Spleen (tissue), 7 donors: ENCODE results near the gene ASB10.

Experiments used
- POLR2A ChIP-seq, 3 donors: fragments of 450-650 bp; IDR thresholded peaks; one replicate each; pipeline ENCODE4 v1.5.1; 2017; ENCODE audit warnings: antibody characterized with exemption in 3 of 3, mild to moderate bottlenecking in 1 of 3
- POLR2AphosphoS5 ChIP-seq, 3 donors: sonication (generic); formaldehyde crosslinking; IDR thresholded peaks; one replicate each; pipeline ENCODE4 v1.5.1; 2017; ENCODE audit warnings: antibody characterized with exemption in 3 of 3
- TF ChIP-seq, protein P1 (sequence below), 11 experiments: fragments of 200-600 bp in 7 of 11; fragments of 450-650 bp in 4 of 11; sonication (generic) in 4 of 11; IDR thresholded peaks in 8 of 11; conservative IDR thresholded peaks in 3 of 11; 1 replicate in 7 of 11; 2 replicates in 4 of 11; pipeline versions ENCODE4 v1.4.0 to v1.8.0; 2016 to 2021; ENCODE audit warnings: antibody characterized with exemption in 11 of 11, inconsistent platforms in 4 of 11, mild to moderate bottlenecking in 1 of 11
- donor health status: DM: no; HTN: no; CAD: no; lungs with moderate emphysema.
- donor health status: DM: no; HTN: no; CAD: no.
- donor health status: DM: no; HTN: no; CAD: no.

DNA sequence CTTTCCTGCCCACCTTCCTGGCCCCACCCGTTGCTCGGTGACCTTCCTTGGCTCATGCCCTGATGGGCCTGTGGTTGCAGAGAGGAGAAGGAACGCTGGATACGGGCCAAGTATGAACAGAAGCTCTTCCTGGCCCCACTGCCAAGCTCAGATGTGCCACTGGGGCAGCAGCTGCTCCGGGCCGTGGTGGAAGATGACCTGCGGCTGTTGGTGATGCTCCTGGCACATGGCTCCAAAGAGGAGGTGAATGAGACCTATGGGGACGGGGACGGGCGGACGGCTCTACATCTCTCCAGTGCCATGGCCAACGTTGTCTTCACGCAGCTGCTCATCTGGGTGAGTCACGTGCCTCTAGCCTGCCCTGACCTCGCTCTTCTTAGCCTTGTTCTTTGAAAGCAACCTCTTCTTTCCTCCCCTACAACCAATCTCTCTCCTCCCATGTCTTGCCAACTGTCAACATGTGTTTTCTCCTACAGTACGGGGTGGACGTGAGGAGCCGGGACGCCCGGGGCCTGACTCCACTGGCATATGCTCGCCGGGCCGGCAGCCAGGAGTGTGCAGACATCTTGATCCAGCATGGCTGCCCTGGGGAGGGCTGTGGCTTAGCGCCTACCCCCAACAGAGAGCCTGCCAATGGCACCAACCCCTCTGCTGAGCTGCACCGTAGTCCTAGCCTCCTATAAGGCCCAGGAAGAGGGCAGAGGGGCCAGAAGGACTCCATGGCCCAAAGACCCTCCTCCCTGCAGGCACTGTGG is 43.6 kb downstream of the ASB10 start:
- no peak for TF ChIP-seq POLR2A (IDR thresholded peaks at IDR 0.05)
- TF ChIP-seq, protein P1, sequence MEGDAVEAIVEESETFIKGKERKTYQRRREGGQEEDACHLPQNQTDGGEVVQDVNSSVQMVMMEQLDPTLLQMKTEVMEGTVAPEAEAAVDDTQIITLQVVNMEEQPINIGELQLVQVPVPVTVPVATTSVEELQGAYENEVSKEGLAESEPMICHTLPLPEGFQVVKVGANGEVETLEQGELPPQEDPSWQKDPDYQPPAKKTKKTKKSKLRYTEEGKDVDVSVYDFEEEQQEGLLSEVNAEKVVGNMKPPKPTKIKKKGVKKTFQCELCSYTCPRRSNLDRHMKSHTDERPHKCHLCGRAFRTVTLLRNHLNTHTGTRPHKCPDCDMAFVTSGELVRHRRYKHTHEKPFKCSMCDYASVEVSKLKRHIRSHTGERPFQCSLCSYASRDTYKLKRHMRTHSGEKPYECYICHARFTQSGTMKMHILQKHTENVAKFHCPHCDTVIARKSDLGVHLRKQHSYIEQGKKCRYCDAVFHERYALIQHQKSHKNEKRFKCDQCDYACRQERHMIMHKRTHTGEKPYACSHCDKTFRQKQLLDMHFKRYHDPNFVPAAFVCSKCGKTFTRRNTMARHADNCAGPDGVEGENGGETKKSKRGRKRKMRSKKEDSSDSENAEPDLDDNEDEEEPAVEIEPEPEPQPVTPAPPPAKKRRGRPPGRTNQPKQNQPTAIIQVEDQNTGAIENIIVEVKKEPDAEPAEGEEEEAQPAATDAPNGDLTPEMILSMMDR (IDR thresholded peaks at IDR 0.05 in 8 of 11, conservative IDR thresholded peaks at IDR 0.05 in 3 of 11), result no peak
- no peak for TF ChIP-seq POLR2AphosphoS5 (IDR thresholded peaks at IDR 0.05)
